AG09319 (cell line): ENCODE results near the gene POU6F2.
"Not testable (repeated sequence)": the region's sequence is repeated elsewhere in the genome, so short reads cannot be mapped to it uniquely, and the experiment has no call there.

ENCODE experiments used
- DNase-seq: peaks from one replicate; pipeline ENCODE4 v3.0.0-alpha.2; 2010; ENCODE audit warnings: low read depth; ENCODE audit errors: extremely low read depth
- CTCF ChIP-seq: IDR thresholded peaks from 2 replicates; pipeline ENCODE4 v1.5.1; 2011; ENCODE audit warnings: low read depth, mild to moderate bottlenecking, inconsistent platforms, low read length, moderate library complexity

Gene POU6F2

GRCh38 chr7:38938001-38938485 is 39.7 kb upstream of the POU6F2 start:
- DNase-seq, result no peak
- TF ChIP-seq CTCF, result no peak

- DNase-seq, result no peak
- no peak for TF ChIP-seq CTCF
These were observed 39.1 kb upstream of the POU6F2 start for GRCh38 chr7:38938589-38938988.

- DNase-seq, result no peak
- no peak for TF ChIP-seq CTCF
These were observed 36.9 kb upstream of the POU6F2 start for GRCh38 chr7:38940774-38941173.

GRCh38 chr7:38942431-38943051 is 35.2 kb upstream of the POU6F2 start:
- no peak for DNase-seq

GRCh38 chr7:38947541-38947940 is 30.2 kb upstream of the POU6F2 start:
- not testable (repeated sequence) for DNase-seq

More at GRCh38 chr7:38942431-38943051, 35.2 kb upstream of the POU6F2 start:
- no peak for TF ChIP-seq CTCF

GRCh38 chr7:38950309-38950708 is 27.4 kb upstream of the POU6F2 start:
- TF ChIP-seq CTCF, result no peak
- DNase-seq, result no peak

- no peak for DNase-seq
These were observed 26.5 kb upstream of the POU6F2 start for GRCh38 chr7:38951213-38951612.

More at GRCh38 chr7:38951213-38951612, 26.5 kb upstream of the POU6F2 start:
- no peak for TF ChIP-seq CTCF
